Left lung (tissue), 10 donors: Measurements from ENCODE around the gene TSPAN9. TPM values are rescaled to one million over a fixed set of nuclear protein-coding genes. Genes with fewer than 3 reads are reported as not detected.

Experiments
- ATAC-seq: fragments of 200-7000 bp; cut with Tn5 transposase; one replicate; pipeline ENCODE4 v1.9.1; 2020; ENCODE audit warnings: moderate library complexity
- DNase-seq, 4 donors: peaks; one replicate each; pipeline ENCODE4 v3.0.0-alpha.2; 2013 to 2020
- H3K27ac ChIP-seq, 2 donors: fragments of 200-600 bp; sonication (generic) in 1 of 2; one replicate each; pipeline versions ENCODE4 v1.5.0 to v1.8.0; 2020 to 2021
- H3K27me3 ChIP-seq, 2 donors: fragments of 200-600 bp; sonication (generic) in 1 of 2; one replicate each; pipeline versions ENCODE4 v1.5.0 to v1.8.0; 2020 to 2021
- H3K36me3 ChIP-seq, 2 donors: fragments of 200-600 bp; sonication (generic) in 1 of 2; one replicate each; pipeline versions ENCODE4 v1.5.0 to v1.8.0; 2020 to 2021
- H3K4me1 ChIP-seq, 2 donors: fragments of 200-600 bp; one replicate each; pipeline ENCODE4 v1.8.0; 2021
- H3K4me3 ChIP-seq, 2 donors: fragments of 200-600 bp; sonication (generic) in 1 of 2; one replicate each; pipeline versions ENCODE4 v1.5.0 to v1.8.0; 2020 to 2021; ENCODE audit warnings: mild to moderate bottlenecking in 1 of 2
- H3K9me3 ChIP-seq, 2 donors: fragments of 200-600 bp; sonication (generic) in 1 of 2; one replicate each; pipeline versions ENCODE4 v1.5.0 to v1.8.0; 2020 to 2021
- intact Hi-C, 2 donors: fragments of 100-400 bp; cut with DNase I; formaldehyde crosslinking; loops; one replicate each; pipeline versions ENCODE4 v1.11.2 to v1.14.2; 2022
- polyA plus RNA-seq, 6 donors: library from polyadenylated mRNA; unstranded; fragments of 120-200 nt; gene quantifications; one replicate each; pipeline ENCODE4 v1.2.1, GENCODE V29; 2013; ENCODE audit not compliant: insufficient read length in 6 of 6
- total RNA-seq, 2 donors: library from RNA; stranded (reverse); fragmentation: NEBNext Ultra II Directional; extraction: Animal tissue kit (Norgen Biotek cat#: 25700); gene quantifications; one replicate each; pipeline ENCODE4 v1.2.1, GENCODE V29; 2021
- TF ChIP-seq, protein P1 (sequence below), 2 donors: fragments of 200-600 bp; sonication (generic) in 1 of 2; IDR thresholded peaks; one replicate each; pipeline versions ENCODE4 v1.5.0 to v1.8.0; 2021; ENCODE audit warnings: antibody characterized with exemption in 2 of 2
- donor health status: DM: no; HTN: yes; CAD: no.
- donor health status: DM: no; HTN: no; CAD: no.

TSPAN9 gene
- total and polyA plus RNA-seq, 8 donors: 35.6 to 98.6 (median 81.3) TPM

DNA sequence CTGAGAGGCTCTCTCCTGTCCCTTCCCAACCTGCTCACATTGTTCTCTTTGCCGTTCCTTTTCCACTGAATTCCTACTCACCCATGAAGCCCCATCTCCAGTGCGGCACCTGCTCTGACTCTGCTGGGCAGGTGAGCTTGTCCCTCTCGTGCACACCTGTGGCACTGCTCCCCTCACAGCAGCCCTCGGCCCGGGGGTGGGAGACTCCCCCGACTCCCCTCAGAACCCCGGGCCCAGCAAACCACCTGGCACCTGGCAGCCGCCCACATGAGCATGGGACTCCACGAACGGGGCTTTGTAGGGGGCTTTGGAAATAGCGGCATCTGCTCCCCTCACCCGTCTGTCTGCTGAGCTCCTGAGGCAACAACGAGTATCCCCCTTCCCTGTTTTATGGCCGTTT lies 251.4 kb downstream of the TSPAN9 start:
- TF ChIP-seq, protein P1, sequence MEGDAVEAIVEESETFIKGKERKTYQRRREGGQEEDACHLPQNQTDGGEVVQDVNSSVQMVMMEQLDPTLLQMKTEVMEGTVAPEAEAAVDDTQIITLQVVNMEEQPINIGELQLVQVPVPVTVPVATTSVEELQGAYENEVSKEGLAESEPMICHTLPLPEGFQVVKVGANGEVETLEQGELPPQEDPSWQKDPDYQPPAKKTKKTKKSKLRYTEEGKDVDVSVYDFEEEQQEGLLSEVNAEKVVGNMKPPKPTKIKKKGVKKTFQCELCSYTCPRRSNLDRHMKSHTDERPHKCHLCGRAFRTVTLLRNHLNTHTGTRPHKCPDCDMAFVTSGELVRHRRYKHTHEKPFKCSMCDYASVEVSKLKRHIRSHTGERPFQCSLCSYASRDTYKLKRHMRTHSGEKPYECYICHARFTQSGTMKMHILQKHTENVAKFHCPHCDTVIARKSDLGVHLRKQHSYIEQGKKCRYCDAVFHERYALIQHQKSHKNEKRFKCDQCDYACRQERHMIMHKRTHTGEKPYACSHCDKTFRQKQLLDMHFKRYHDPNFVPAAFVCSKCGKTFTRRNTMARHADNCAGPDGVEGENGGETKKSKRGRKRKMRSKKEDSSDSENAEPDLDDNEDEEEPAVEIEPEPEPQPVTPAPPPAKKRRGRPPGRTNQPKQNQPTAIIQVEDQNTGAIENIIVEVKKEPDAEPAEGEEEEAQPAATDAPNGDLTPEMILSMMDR (IDR thresholded peaks at IDR 0.05): no peak

DNA sequence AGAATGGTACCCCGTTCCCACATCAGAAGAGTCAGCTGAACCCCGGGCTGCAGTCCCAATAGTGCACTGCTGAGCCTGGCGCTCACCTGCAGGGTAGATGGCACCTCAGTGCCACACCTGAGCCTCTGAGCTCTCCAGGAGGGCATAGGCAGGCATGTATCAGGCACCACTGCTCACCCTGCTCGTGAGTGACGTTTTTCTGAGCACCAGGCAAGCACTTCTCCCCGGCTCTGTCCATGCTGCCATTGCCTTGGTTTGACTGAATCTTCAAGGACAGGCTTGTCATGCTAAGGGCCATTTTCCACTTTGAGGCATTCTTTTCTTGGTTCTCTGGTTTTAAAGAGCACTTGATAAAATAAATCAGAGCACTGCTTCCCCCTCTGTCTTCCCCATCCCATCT lies 252.2 kb downstream of the TSPAN9 start:
- no peak overlapping the region for H3K4me3 ChIP-seq
- TF ChIP-seq, protein P1 (IDR thresholded peaks at IDR 0.05): no peak

More for the DNA sequence above, 251.4 kb downstream of the TSPAN9 start:
- Histone ChIP-seq H3K9me3 (no peaks in the 10 kb centered on the region), H3K4me1 (no peaks in the 10 kb centered on the region), H3K4me3 (no peak overlapping the region), H3K27me3 (no peaks in the 10 kb centered on the region), H3K27ac (no peak overlapping the region), H3K36me3 (no peaks in the 10 kb centered on the region)
- no peak for DNase-seq
- intact Hi-C loops: no loop called here
- ATAC-seq: no peak

DNA sequence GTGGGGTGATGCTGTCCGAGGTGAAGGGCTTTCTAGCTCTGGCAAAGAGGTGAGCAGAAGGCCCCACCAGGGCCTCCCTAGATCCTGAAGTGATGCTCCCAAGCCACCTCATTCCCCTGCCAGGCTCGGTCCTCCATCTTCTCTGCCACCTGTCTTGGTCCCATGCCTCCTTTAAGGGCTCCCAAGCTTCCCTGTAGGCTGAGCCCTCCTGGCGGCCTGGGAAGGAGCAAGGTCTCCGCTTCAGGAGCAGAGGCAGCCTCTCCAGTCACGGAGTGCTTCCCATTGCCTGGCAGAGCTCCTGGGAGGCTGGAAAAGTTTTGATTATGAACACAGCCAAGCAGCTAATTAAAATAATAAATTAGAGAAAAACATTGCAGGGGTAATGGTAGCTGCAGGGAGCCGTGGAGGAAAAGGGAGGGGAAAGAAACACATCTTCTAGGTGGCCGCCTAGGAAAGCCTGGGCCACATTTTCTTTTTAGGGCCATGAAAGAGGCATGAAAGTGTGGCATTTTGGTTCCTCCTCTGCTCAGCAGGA lies 253.9 kb downstream of the TSPAN9 start:
- Histone ChIP-seq H3K4me3 (no peak overlapping the region), H3K36me3 (no peaks in the 10 kb centered on the region), H3K9me3 (no peaks in the 10 kb centered on the region), H3K4me1 (no peaks in the 10 kb centered on the region), H3K27ac (no peak overlapping the region), H3K27me3 (peaks cover 0 to 3% of the 10 kb centered on the region in 2 donors)
- ATAC-seq: no peak
- intact Hi-C loops: no loop called here
- DNase-seq: no peak
- TF ChIP-seq, protein P1 (IDR thresholded peaks at IDR 0.05): no peak

More for the DNA sequence above, 252.2 kb downstream of the TSPAN9 start:
- no peaks in the 10 kb centered on the region for H3K4me1 ChIP-seq
- no peaks in the 10 kb centered on the region for H3K36me3 ChIP-seq
- DNase-seq (no peak), ATAC-seq (no peak)
- H3K9me3 ChIP-seq: no peaks in the 10 kb centered on the region
- H3K27me3 ChIP-seq: no peaks in the 10 kb centered on the region
- intact Hi-C loops: no loop called here
- H3K27ac ChIP-seq: no peak overlapping the region

DNA sequence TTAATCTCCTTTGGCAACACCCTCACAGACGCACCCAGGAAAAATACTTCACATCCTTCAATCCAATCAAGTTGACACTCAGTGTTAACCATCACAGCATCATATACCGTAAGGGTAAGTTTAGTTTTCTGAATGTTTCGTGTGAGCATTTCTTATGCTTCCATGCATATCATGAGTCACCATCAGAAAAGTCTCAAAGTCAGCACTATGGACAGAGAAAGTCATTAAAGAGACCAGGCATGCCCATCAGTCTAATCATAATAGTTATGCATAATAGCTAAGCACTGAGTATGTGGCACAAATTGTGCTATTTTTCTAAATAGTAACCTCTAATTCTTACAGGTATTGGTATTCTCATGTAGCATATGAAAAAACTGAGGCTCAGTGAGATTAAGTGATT lies 255.0 kb downstream of the TSPAN9 start:
- ATAC-seq (no peak), DNase-seq (no peak)
- Histone ChIP-seq H3K36me3 (no peaks in the 10 kb centered on the region), H3K27me3 (peaks cover 0 to 3% of the 10 kb centered on the region in 2 donors), H3K4me1 (no peaks in the 10 kb centered on the region), H3K4me3 (no peak overlapping the region), H3K9me3 (no peaks in the 10 kb centered on the region), H3K27ac (no peak overlapping the region)
- TF ChIP-seq, protein P1 (IDR thresholded peaks at IDR 0.05): no peak
- intact Hi-C loops: no loop called here

DNA sequence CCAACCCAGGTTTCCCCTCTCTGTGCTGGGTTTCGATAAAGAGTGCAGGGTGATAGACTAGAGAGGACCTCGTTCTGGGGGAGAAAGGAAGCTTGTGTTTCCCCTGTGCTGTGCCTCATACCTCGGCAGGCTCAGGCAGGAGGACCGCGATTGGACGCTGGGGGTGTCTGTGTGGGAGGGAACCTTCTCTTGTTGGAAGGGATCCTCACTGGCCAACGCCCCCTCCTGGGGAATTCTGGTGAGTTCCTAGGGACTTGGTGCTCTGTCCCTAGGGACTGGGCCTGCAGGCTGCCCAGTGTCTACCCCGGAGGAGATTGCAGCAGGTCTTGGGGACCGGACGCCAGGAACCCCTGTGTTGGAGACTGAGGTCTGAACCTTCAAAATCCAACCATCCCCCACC lies 256.4 kb downstream of the TSPAN9 start:
- peaks cover 0 to 3% of the 10 kb centered on the region in 2 donors for H3K27me3 ChIP-seq
- no peaks in the 10 kb centered on the region for H3K36me3 ChIP-seq
- ATAC-seq (no peak), DNase-seq (no peak)
- no peaks in the 10 kb centered on the region for H3K4me1 ChIP-seq
- TF ChIP-seq, protein P1 (IDR thresholded peaks at IDR 0.05): no peak
- H3K4me3 ChIP-seq: no peak overlapping the region
- intact Hi-C loops: no loop called here
- no peaks in the 10 kb centered on the region for H3K9me3 ChIP-seq
- H3K27ac ChIP-seq: no peak overlapping the region
